Measurements from ENCODE around the gene PACS2. TPM values are rescaled to one million over a fixed set of nuclear protein-coding genes. Genes with fewer than 3 reads are reported as not detected.
A peak's percentile ranks its signal among the peaks of the same experiment; 100 is the strongest.

The PACS2 gene
- total RNA-seq, 1 experiment from 2014 or later = 27.3 TPM

GRCh38 chr14:105411017-105411941 lies 96.7 kb downstream of the PACS2 start:
- no peaks in the 10 kb centered on the region for H3K9me3 ChIP-seq (replicated peaks)
- H3K4me1 ChIP-seq (replicated peaks) = peaks cover 12% of the 10 kb centered on the region
- no peaks in the 10 kb centered on the region for H3K27me3 ChIP-seq (replicated peaks)
- peak in 1 of 2 experiments; percentile 43 for DNase-seq (ENCODE audit: low read depth in 1 of 2, low spot score in 2 of 2)
- H3K27ac ChIP-seq = no peak overlapping the region
- no peaks in the 10 kb centered on the region for H3K36me3 ChIP-seq
- peak overlapping the region; percentile 31 for H3K4me3 ChIP-seq

DNA sequence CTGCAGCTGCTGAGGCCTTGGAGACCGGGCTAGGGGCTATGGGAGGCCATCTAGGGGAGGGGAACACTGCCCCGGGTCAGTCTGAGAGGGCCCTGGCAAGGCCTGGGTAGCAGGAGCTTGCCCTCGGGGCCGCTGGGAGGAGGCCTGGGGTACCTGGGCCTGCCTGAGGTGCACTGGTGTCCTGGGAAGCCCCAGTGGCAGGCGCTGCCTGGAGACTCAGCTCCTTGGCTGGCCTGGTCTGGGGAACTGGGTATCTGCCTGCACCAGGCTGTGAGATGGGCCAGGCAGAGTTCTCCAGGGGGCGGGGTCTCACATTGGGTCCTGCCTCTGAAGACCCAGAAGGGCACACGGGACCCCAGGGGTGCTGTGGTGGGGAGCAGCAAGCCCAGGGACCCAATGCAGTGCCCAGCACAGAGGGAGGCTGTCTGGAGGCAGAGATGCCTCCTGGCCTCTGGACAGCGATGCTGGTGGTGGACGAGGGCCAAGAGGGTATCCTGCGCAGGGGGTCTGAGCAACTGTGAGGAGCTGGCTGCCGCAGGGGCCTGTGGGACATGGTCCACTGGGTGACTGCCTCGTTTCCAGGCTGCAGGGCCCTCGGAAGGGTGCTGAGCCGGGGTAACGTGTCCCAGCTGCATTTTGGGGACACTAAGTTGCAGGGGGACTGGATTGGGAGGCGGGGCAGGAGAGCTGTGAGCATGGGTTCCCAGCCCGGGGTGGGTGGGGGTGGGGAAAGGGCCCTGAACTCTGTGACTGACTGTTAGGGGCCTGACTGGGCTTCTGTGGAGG lies 97.6 kb downstream of the PACS2 start:
- Histone ChIP-seq H3K4me1 (replicated peaks) (peaks cover 12% of the 10 kb centered on the region), H3K9me3 (replicated peaks) (no peaks in the 10 kb centered on the region), H3K27me3 (replicated peaks) (no peaks in the 10 kb centered on the region), H3K36me3 (no peaks in the 10 kb centered on the region), H3K4me3 (no peak overlapping the region), H3K27ac (no peak overlapping the region)
- DNase-seq (ENCODE audit: low read depth in 1 of 2, low spot score in 2 of 2) = no peak

GRCh38 chr14:105412771-105413543 lies 98.4 kb downstream of the PACS2 start:
- Histone ChIP-seq H3K9me3 (replicated peaks) (no peaks in the 10 kb centered on the region), H3K4me3 (no peak overlapping the region), H3K27me3 (replicated peaks) (no peaks in the 10 kb centered on the region), H3K36me3 (no peaks in the 10 kb centered on the region), H3K4me1 (replicated peaks) (peaks cover 12% of the 10 kb centered on the region), H3K27ac (no peak overlapping the region)
- no peak for DNase-seq (ENCODE audit: low read depth in 1 of 2, low spot score in 2 of 2)

GRCh38 chr14:105413544-105413886 lies 99.0 kb downstream of the PACS2 start:
- Histone ChIP-seq H3K4me1 (replicated peaks) (peaks cover 12% of the 10 kb centered on the region), H3K36me3 (no peaks in the 10 kb centered on the region), H3K9me3 (replicated peaks) (no peaks in the 10 kb centered on the region), H3K4me3 (no peak overlapping the region), H3K27ac (no peak overlapping the region), H3K27me3 (replicated peaks) (no peaks in the 10 kb centered on the region)
- no peak for DNase-seq (ENCODE audit: low read depth in 1 of 2, low spot score in 2 of 2)

- Histone ChIP-seq H3K27ac (no peak overlapping the region), H3K4me3 (peak overlapping the region; percentile 41), H3K4me1 (replicated peaks) (peaks cover 20% of the 10 kb centered on the region), H3K9me3 (replicated peaks) (no peaks in the 10 kb centered on the region), H3K36me3 (no peaks in the 10 kb centered on the region; the same call in 1 of the 2 replicates), H3K27me3 (replicated peaks) (no peaks in the 10 kb centered on the region)
- peak in 1 of 2 experiments; percentile 24 for DNase-seq (ENCODE audit: low read depth in 1 of 2, low spot score in 2 of 2)
Measured at GRCh38 chr14:105414456-105415371, 100.2 kb downstream of the PACS2 start.

DNA sequence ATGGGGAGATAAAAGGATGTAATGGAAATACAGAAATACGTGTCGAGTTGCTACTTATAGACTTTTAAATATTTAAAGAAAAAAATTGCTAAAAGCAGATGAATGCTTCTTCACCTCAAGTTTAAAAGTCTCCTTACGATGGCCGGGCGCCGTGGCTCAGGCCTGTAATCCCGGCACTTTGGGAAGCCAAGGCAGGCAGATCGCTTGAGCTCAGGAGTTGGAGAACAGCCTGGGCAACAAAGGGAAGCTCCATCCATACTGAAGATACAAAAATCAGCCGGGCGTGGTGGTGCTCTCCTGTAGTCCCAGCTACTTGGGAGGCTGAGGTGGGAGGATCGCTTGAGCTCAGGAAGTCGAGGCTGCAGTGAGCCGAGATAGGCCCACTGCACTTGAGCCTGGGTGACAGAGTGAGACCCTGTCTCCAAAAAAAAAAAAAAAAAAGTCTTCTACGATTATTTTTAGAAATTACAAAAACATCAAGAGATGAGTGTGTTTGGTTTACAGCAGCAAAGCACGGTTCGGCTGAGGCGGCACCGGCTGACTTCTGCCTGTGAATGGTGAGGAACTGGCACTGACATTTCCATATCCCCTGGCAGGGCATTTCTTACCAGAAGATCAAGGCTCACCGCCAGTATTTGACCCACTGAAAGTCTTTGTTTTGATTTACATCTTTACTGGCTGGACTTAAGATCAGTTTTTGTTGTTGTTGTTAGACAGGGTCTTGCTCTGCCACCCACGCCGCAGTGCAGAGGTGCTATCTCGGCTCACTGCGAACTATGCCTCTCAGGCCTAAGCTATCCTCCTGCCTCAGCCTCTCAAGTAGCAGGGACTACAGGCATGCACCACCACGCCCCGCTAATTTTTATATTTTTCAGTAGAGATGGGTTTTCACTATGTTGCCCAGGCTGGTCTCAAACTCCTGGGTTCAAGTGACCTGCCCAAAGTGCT lies 101.2 kb downstream of the PACS2 start:
- Histone ChIP-seq H3K27ac (no peak overlapping the region), H3K27me3 (replicated peaks) (no peaks in the 10 kb centered on the region), H3K4me1 (replicated peaks) (peaks cover 24% of the 10 kb centered on the region), H3K9me3 (replicated peaks) (no peaks in the 10 kb centered on the region), H3K36me3 (peaks cover 5% of the 10 kb centered on the region; the same call in 1 of the 2 replicates), H3K4me3 (no peak overlapping the region; the same call in 1 of the 2 replicates)
- no peak for DNase-seq (ENCODE audit: low read depth in 1 of 2, low spot score in 2 of 2)

- Histone ChIP-seq H3K9me3 (replicated peaks) (no peaks in the 10 kb centered on the region), H3K27ac (no peak overlapping the region), H3K27me3 (replicated peaks) (no peaks in the 10 kb centered on the region), H3K36me3 (peaks cover 11% of the 10 kb centered on the region; the same call in 1 of the 2 replicates), H3K4me1 (replicated peaks) (peaks cover 26% of the 10 kb centered on the region), H3K4me3 (no peak overlapping the region)
- no peak for DNase-seq (ENCODE audit: low read depth in 1 of 2, low spot score in 2 of 2)
Measured at GRCh38 chr14:105416671-105417070, 102.1 kb downstream of the PACS2 start.

DNA sequence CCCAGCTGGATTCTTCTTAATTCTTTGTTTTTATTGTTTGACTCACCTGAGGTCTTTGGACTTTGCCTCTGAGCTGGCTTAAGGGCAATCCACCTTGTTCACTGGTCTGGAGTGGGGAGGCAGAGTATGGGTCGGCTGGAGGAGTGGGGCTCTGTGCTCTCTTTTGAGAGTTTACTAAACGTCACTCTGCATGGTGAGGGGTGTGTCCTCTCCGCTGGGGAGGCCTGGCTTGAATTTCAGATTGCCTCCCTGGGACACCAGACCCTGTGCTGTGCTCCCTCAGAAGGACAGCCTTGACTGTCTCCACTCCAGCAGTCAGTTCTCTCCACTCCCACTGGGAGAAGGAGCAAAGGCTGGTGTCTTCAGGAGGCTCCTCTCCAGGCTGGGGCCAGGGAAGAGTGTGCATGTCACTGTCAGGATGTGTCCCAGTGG lies 103.2 kb downstream of the PACS2 start:
- no peak for DNase-seq (ENCODE audit: low read depth in 1 of 2, low spot score in 2 of 2)
- Histone ChIP-seq H3K4me1 (replicated peaks) (peaks cover 25% of the 10 kb centered on the region), H3K27me3 (replicated peaks) (no peaks in the 10 kb centered on the region), H3K4me3 (no peak overlapping the region), H3K36me3 (peaks cover 16% of the 10 kb centered on the region; the same call in 1 of the 2 replicates), H3K27ac (no peak overlapping the region), H3K9me3 (replicated peaks) (no peaks in the 10 kb centered on the region)

- H3K9me3 ChIP-seq (replicated peaks) = no peaks in the 10 kb centered on the region
- H3K36me3 ChIP-seq = peaks cover 16% of the 10 kb centered on the region; the same call in 1 of the 2 replicates
- no peak for DNase-seq (ENCODE audit: low read depth in 1 of 2, low spot score in 2 of 2)
- H3K27ac ChIP-seq = no peak overlapping the region
- H3K27me3 ChIP-seq (replicated peaks) = no peaks in the 10 kb centered on the region
- H3K4me3 ChIP-seq = peak overlapping the region; percentile 57
- H3K4me1 ChIP-seq (replicated peaks) = peaks cover 25% of the 10 kb centered on the region
Measured at GRCh38 chr14:105418269-105419194, 104.0 kb downstream of the PACS2 start.

DNA sequence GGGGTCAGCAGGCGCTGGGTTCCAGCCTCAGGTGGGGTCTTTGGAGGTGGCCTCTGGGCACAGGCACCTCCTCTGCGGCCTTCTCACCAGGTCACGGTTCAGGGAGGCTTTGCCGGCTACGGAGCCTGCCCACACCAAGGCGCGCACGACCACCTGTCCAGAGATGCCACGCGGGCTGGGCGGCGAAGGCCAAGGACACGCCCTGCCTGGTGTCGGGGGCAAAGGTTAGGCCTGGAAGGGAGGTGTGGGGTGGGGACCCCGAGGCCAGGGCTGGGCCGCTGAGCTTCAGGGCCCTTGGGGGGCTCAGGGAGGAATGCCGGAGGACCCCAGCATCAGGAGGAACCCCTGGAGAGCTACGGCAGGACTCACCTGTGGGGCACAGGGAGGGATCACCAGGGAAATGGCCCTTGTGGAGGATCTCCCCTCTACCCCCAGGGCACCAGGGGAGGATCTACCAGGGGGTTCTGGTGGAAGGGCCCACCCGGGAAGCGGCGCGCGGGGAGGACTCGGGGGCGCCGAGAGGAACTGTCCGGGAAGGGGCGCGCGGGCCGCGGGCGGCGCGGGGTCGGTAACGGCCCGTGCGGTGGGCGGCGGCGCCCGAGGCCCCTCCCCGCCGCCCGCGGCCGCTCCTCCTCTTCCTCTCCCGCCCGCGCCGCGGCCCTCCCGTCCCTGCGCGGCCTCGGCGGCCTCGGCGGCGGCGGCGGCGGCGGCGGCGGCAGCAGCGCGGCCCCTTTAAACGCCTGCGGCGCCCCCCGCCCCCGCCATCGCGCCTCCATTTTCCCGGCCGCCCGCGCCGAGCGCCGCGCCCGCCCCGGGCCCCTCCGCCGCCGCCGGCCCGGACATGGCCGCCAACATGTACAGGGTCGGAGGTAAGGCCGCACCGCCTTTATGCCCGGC lies 104.9 kb downstream of the PACS2 start, which contains the start of gene MTA1:
TSS of gene MTA1 (plus strand) at position 633 of the 897 bp plus-strand sequence. CDS start at position 842, 209 bp downstream.
- peaks cover 25% of the 10 kb centered on the region for H3K4me1 ChIP-seq (replicated peaks)
- H3K9me3 ChIP-seq (replicated peaks) = no peaks in the 10 kb centered on the region
- H3K27ac ChIP-seq = peak within 1 kb of the TSS; percentile 55
- DNase-seq (ENCODE audit: low read depth in 1 of 2, low spot score in 2 of 2) = no peak
- peak within 1 kb of the TSS; percentile 57 for H3K4me3 ChIP-seq
- peaks cover 16% of the 10 kb centered on the region; the same call in 1 of the 2 replicates for H3K36me3 ChIP-seq
- H3K27me3 ChIP-seq (replicated peaks) = no peaks in the 10 kb centered on the region
